Measurements from ENCODE around the gene PLCH2. TPM values are rescaled to one million over a fixed set of nuclear protein-coding genes. Genes with fewer than 3 reads are reported as not detected.

Gene PLCH2
- total and polyA plus RNA-seq, 2 donors (not counting 3 experiments of a cell fraction or from before 2014, with no cell fraction given), result 0.19 to 0.31 TPM

DNA sequence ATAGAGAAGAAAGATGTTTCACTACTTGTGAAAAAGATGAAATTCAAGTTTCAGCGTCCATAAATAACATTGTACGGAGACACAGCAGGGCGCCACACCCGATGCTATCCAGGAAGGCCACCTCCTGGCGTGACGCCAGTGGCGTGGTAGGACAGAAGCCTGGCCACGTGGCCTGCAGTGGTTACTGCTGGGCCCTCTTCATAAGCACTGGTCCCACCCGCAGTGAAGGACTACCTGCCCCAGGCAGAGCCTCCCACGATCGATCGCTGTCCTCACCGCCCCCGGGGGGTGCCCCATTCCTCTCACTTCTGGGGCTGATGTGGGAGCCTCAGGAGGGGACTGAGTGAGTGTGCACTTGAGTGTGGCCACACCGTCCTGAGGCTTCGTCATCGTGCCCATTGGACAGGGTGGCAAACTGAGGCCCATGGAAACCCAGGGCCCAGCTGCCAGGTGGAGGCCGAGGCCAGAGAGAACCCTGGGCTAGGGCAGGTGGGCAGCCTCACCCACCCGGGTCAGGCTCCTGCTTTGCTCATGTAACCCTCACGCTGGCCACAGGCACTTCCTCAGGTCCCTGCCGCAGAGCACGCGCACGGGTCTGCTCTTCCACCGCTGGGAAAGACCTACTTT lies 65.6 kb downstream of the PLCH2 start:
- CTCF ChIA-PET, result interaction anchor here (1.2 to 1.5 kb wide), 3 partner anchors 8 to 17 kb away, joined by 3 to 5 read pairs (median 3); no protein-coding TSS in a partner anchor
- intact Hi-C loops (cut with micrococcal nuclease), result no loop called here
- no TSS peak for BruUV-seq (replicated peaks)

More for the DNA sequence above, 65.6 kb downstream of the PLCH2 start:
- Histone ChIP-seq H2AFZ (ENCODE audit: low read depth, low read length) (no peak overlapping the region), H3K9me1 (replicated peaks; ENCODE audit: control insufficient read depth, extremely low read depth, insufficient read depth, low read length) (no peaks in the 10 kb centered on the region), H3K4me2 (ENCODE audit: insufficient read depth, low read length) (no peak overlapping the region), H3K4me3 (replicated peaks in 1 of 3; ENCODE audit: insufficient read depth in 1 of 3, low read depth in 1 of 3, low read length in 3 of 3) (no peak overlapping the region), H3K4me1 (ENCODE audit: control insufficient read depth, extremely low read depth, insufficient read depth, low read length) (peaks cover 8% of the 10 kb centered on the region), H3K9ac (replicated peaks; ENCODE audit: extremely low read depth, insufficient read depth, low read length) (no peak overlapping the region), H3K9me3 (replicated peaks; ENCODE audit: control insufficient read depth, insufficient read depth, low read length) (no peaks in the 10 kb centered on the region), H4K20me1 (replicated peaks; ENCODE audit: control insufficient read depth, extremely low read depth, insufficient read depth, low read length) (no peaks in the 10 kb centered on the region), H3K27ac (ENCODE audit: insufficient read depth, low read depth, low read length) (no peak overlapping the region), H3K27me3 (ENCODE audit: control insufficient read depth in 2 of 2, insufficient read depth in 2 of 2, low read length in 2 of 2) (peaks cover 0 to 1% of the 10 kb centered on the region in 2 experiments), H3K79me2 (ENCODE audit: control insufficient read depth, insufficient read depth, low read length) (no peaks in the 10 kb centered on the region), H3K36me3 (ENCODE audit: control insufficient read depth in 2 of 2, extremely low read depth in 1 of 2, insufficient read depth in 2 of 2, low read length in 2 of 2) (no peaks in the 10 kb centered on the region)
- no peak for FAIRE-seq
- dilution Hi-C loops (cut with MboI; ENCODE audit: extremely low pct_ligation_motif_present, low sequenced_read_pairs), result no loop called here
- DNase-seq (ENCODE audit: low read depth, low spot score), result no peak
- POLR2A ChIA-PET, result no interaction called here
- TF ChIP-seq EZH2 (IDR thresholded peaks at IDR 0.05; ENCODE audit: borderline replicate concordance, low read depth, low read length, severe bottlenecking), result no peak
- TF ChIP-seq POLR2AphosphoS5 (IDR thresholded peaks at IDR 0.05; ENCODE audit: insufficient read depth, low read depth, low read length), result no peak
- no peak for TF ChIP-seq FOS (IDR thresholded peaks at IDR 0.05; ENCODE audit: borderline replicate concordance, insufficient read depth, low read length)
- TF ChIP-seq, protein P1, sequence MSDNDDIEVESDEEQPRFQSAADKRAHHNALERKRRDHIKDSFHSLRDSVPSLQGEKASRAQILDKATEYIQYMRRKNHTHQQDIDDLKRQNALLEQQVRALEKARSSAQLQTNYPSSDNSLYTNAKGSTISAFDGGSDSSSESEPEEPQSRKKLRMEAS (IDR thresholded peaks at IDR 0.05; ENCODE audit: insufficient read depth, insufficient read length), result no peak
- TF ChIP-seq POLR2A (IDR thresholded peaks at IDR 0.05; ENCODE audit: low read depth, low read length), result no peak
- no peak for TF ChIP-seq JUN (IDR thresholded peaks at IDR 0.05; ENCODE audit: borderline replicate concordance, insufficient read depth, insufficient read length, low read depth)
- no peak for TF ChIP-seq GATA2 (IDR thresholded peaks at IDR 0.05; ENCODE audit: insufficient read depth, insufficient read length, low read depth, low read length)
- no peak for TF ChIP-seq MYC (IDR thresholded peaks at IDR 0.05; ENCODE audit: low read depth, low read length)
- TF ChIP-seq, protein P2, sequence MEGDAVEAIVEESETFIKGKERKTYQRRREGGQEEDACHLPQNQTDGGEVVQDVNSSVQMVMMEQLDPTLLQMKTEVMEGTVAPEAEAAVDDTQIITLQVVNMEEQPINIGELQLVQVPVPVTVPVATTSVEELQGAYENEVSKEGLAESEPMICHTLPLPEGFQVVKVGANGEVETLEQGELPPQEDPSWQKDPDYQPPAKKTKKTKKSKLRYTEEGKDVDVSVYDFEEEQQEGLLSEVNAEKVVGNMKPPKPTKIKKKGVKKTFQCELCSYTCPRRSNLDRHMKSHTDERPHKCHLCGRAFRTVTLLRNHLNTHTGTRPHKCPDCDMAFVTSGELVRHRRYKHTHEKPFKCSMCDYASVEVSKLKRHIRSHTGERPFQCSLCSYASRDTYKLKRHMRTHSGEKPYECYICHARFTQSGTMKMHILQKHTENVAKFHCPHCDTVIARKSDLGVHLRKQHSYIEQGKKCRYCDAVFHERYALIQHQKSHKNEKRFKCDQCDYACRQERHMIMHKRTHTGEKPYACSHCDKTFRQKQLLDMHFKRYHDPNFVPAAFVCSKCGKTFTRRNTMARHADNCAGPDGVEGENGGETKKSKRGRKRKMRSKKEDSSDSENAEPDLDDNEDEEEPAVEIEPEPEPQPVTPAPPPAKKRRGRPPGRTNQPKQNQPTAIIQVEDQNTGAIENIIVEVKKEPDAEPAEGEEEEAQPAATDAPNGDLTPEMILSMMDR (IDR thresholded peaks at IDR 0.05; ENCODE audit: extremely low read depth in 1 of 2, insufficient read depth in 1 of 2, low read depth in 1 of 2, low read length in 2 of 2), result no peak

Data from endothelial cell of umbilical vein (primary cell).